DLD1 (cell line): ENCODE measurements around the gene FSTL4.

Source experiments
- in situ Hi-C: cut with HindIII; loops from 2 replicates; pipeline ENCODE4 v1.10.0; 2017; ENCODE audit warnings: low sequenced_read_pairs

The FSTL4 gene

DNA sequence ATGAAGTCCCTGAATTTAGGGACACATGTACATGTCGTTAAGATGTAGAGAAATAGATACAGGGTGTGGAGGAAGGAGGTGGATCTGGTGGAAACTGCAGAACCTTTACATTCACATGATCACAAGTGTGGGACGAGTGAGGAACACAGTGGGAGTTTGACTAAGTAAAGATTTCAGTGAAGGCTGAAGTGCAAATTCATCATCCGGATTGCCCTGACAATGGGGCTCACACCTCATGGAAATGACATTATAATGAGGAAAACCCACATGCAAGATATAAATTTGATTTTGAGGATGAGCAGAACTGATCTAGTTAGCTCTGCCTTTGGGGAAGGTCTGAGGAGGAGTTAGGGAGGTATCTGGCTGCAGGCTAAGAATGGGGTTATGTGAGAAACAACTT is 173.9 kb downstream of the FSTL4 start:
- in situ Hi-C loops: no loop called here

- in situ Hi-C loops: no loop called here
Measured at GRCh38 chr5:133434336-133434735, 178.0 kb downstream of the FSTL4 start.

GRCh38 chr5:133433641-133434040 is 178.7 kb downstream of the FSTL4 start:
- in situ Hi-C loops: no loop called here

- in situ Hi-C loops: no loop called here
Measured at GRCh38 chr5:133432956-133433532, 179.3 kb downstream of the FSTL4 start.

GRCh38 chr5:133431326-133431865 is 180.9 kb downstream of the FSTL4 start:
- in situ Hi-C loops: no loop called here

- in situ Hi-C loops: no loop called here
Measured at GRCh38 chr5:133430095-133430494, 182.2 kb downstream of the FSTL4 start.

- in situ Hi-C loops: no loop called here
Measured at GRCh38 chr5:133429046-133429445, 183.3 kb downstream of the FSTL4 start.

DNA sequence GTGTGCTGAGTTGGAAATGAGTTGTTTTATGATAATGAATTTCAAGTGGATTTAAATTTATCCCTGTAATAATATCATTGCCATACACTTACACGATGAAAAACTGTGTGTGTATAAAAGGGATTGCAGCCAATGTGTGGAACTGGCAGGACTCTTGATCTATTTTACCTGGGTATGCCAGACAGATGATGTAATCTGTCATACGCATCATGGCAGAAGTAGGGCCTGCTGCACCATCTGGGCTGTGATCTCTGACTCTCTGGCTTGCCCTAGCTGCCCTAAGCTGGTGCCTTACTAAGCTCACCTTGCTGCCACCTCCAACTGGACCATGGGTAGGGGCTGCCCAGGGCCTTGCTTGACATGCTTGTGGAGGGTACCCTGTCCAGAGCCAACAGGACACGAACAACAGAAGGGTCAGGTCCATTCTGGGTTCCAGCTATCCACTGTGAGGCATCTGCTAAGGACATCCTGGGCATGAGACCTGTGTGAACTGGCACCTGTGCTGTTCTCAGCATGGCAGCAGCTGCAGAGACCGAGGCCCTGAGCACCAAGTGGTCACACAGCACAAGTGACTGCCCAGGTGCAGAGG is 184.2 kb downstream of the FSTL4 start:
- in situ Hi-C loops: no loop called here

DNA sequence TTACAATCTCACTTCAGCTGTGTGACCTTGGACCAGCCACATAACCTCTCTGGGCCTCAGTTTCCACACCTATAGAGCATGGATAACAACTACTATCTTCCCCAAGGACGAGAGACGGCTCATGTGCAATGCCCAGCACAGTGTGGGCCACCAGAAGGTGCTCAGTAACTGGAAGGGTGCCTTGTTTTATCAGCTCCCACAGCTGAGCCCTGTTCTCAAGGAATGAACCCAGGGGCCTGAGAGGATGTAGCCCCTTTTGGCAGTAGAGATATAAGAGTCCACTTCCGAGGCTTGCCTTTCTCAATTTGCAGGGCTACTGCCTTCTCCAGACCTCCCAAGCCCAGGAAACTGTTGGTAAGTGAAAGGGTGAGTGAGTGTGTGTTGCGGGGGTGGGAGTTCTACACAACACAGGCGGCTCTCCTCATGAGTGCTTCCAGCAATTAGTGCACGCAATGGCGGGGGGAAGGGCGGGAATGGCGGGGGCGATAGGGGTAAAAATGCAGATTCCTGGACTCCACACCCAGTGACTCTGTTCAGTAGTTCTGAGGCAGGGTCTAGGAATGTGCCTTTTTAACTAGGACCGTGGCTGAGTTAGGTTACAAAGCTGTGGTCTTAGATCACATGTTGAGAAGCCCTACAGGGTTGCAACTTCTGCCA is 185.1 kb downstream of the FSTL4 start:
- in situ Hi-C loops: no loop called here

DNA sequence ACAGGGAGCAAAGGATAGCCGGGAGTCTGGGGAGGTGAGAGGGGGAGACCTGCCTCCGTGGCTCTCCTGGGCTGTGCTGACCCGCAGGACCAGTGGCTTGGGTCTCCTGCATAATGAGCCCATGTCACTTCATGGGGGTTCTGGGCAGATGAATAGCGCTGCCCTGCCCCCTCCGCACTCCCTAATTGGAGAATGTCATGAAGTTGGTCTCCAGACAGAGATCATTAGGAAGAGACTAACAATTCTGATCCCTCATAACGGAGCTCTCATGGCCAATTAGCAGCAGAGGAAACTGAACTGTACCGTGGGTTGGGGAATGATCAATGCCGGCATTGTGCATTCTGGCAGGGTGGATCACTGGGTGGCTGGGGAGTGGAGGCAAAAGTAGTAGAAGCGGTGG is 186.1 kb downstream of the FSTL4 start:
- in situ Hi-C loops: no loop called here

- in situ Hi-C loops: no loop called here
Measured at GRCh38 chr5:133425764-133426163, 186.6 kb downstream of the FSTL4 start.

- in situ Hi-C loops: no loop called here
Measured at GRCh38 chr5:133425222-133425621, 187.1 kb downstream of the FSTL4 start.

DNA sequence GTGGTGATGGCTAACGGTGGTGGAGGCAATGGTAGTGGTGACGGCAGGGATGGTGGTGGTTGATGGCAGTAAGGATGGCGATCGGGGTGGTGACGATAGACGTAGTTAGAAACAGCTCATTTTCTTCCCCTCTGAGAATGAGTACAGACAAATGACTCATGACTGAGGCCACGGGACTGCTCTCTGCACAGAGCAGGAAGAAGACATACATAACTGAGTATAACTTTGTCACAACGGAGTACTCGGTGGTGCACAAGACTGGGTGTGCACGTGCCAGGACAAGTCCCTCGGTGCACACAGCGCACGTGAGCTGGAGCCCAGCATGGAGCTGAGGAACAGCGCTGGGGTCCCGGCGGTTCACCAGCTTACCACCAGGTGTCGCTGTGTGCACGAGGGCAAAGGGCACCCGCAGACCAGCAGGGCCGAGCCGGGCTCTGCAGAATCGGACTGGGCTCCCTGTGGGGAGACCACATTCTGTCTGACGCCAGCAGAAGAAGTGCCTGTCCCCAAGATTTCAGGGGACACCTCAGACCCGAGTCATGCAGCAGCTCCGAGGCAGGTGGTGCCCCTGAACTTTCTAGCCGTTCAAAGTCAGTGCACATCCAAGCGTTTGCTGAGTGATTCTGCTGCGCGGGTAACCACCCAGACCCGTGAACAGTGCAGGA is 188.6 kb downstream of the FSTL4 start:
- in situ Hi-C loops: no loop called here

DNA sequence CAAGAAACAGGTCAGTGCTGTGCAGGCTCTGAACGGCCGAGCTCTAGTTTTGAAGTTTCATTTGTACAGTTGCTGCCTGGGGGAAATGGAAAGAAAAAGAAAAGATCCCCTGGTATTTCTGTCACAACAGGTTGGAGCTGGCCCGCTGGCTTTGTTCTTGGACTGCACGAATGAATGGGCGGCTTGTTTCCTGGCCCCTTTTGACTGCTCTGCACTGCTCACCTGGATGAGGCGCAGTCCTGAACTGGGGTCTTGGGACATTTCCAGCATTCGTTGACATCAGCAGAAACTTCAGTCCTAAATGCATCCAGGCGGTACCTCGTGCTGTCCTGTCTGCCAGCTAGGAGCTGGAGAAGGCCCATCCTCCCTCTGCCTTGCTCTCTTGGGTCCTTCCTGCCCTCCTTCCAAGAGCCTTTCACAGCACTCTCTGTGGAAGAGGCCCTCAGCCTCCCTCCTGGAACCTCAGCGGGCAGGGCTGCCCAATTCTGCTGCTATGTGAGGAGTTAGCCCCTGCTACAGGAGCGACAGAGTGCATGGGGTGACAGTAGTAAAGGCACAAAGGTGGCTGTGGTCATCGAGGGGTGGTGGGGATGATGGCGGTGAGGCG is 189.2 kb downstream of the FSTL4 start:
- in situ Hi-C loops: no loop called here

DNA sequence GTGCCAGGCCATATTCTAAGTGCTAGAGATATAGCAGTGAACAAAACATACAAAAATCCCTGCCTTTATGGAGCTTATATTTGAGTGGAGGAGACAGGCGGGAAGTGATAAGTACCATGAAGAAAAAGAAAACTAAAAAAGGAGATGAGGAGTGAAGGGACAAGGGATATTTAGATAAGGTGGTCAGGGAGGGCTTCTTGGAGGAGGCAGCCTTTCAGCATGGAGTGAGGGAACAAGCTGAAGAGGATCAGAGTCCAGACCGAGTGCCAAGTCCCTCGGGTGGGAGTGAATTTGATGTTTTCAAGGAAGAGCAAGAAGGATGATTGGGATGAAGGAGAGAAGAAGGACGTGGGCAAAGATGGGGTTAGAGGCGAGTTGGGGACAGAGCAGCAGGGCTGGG is 190.5 kb downstream of the FSTL4 start:
- in situ Hi-C loops: no loop called here

- in situ Hi-C loops: no loop called here
Measured at GRCh38 chr5:133421394-133421793, 190.9 kb downstream of the FSTL4 start.

- in situ Hi-C loops: no loop called here
Measured at GRCh38 chr5:133420440-133421301, 191.7 kb downstream of the FSTL4 start.

- in situ Hi-C loops: no loop called here
Measured at GRCh38 chr5:133415906-133416305, 196.4 kb downstream of the FSTL4 start.

DNA sequence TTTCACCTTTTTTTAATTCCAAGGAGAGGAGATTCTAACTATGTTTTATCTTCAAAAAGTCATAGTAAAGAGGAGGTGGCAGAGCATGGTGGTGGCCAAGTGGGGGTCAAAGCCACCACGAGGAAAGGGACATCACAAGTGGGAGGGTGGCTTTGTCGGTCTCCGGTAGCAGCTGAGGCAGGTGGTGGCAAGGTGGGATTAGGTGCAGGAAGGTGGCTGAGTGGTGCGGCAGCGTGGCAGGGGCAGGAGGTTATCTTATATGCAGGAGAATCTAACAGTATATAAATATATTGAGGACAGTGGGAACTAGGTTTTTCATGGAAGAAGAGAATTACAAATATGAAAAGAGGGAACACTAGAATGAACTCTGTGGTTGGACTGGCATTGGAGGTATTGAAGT is 196.8 kb downstream of the FSTL4 start:
- in situ Hi-C loops: no loop called here

DNA sequence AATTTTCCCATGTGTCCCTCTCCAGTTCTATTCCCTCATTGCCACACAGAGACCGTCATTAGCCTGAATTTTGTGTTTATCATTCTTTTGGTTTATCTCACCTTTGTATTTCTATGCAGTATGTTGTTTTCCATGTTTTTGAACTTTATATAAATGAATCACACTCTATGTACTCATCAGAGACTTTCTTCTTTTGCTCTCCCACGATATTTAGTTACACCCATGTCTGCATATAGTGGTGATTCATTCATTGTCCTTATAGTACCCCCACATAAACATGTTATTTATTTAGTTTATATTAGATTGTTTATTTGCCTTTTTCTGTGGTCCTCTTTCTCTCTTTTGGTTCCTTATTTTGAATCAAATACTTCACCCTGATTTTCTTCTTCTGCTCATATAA is 199.7 kb downstream of the FSTL4 start:
- in situ Hi-C loops: no loop called here
